Caco-2 (cell line): Measurements from ENCODE around the gene SCAANT1. TPM values are rescaled to one million over a fixed set of nuclear protein-coding genes. Genes with fewer than 3 reads are reported as not detected.
A peak's percentile ranks its signal among the peaks of the same experiment; 100 is the strongest.

Experiments
- BruUV-seq: library from RNA; stranded (reverse); fragments of 400-500 nt; replicated peaks from 2 replicates; lab custom pipeline; 2021; lab: Mats Ljungman, UMichigan
- CTCF ChIA-PET: fragments of 300-600 bp; sonication (Branson Sonifier 250); formaldehyde crosslinking; loops from one replicate; lab custom pipeline; 2022; ENCODE audit warnings: antibody characterized with exemption; lab: Charles Lee
- POLR2A ChIA-PET: fragments of 300-600 bp; sonication (Branson Sonifier 250); formaldehyde crosslinking; loops from one replicate; lab custom pipeline; 2022; ENCODE audit warnings: antibody characterized with exemption; lab: Charles Lee
- DNase-seq, 2 experiments: peaks; one replicate each; pipeline versions ENCODE4 v3.0.0 to v3.0.0-alpha.2; 2020 to 2022
- H3K27me3 ChIP-seq: replicated peaks from 2 replicates; pipeline ENCODE4 v1.6.0; 2011; ENCODE audit warnings: low read length; ENCODE audit not compliant: control insufficient read depth, insufficient read depth
- H3K36me3 ChIP-seq: 2 replicates; pipeline ENCODE4 v1.5.1; 2011; ENCODE audit warnings: low read length; ENCODE audit not compliant: control insufficient read depth, insufficient read depth
- H3K4me1 ChIP-seq: fragments of 250-450 bp; sonication (Bioruptor Pico); 2 replicates; pipeline ENCODE4 v1.5.1; 2020; ENCODE audit warnings: mild to moderate bottlenecking
- H3K4me3 ChIP-seq: 2 replicates; pipeline ENCODE4 v1.5.1; 2011; ENCODE audit warnings: low read depth, mild to moderate bottlenecking, control low read depth, low read length
- H3K9me3 ChIP-seq: fragments of 250-450 bp; sonication (Bioruptor Pico); 2 replicates; pipeline ENCODE4 v1.5.1; 2020; ENCODE audit warnings: mild to moderate bottlenecking, moderate library complexity
- H3K27ac Mint-ChIP-seq: one replicate; pipeline ENCODE4 v1.8.0; 2022; ENCODE audit warnings: mixed read lengths; ENCODE audit not compliant: unreplicated experiment
- H3K27me3 Mint-ChIP-seq: one replicate; pipeline ENCODE4 v1.8.0; 2022; ENCODE audit warnings: mixed read lengths; ENCODE audit not compliant: insufficient read depth, unreplicated experiment
- H3K36me3 Mint-ChIP-seq: one replicate; pipeline ENCODE4 v1.8.0; 2022; ENCODE audit warnings: mild to moderate bottlenecking, mixed read lengths; ENCODE audit not compliant: insufficient read depth, unreplicated experiment
- H3K4me1 Mint-ChIP-seq: one replicate; pipeline ENCODE4 v1.8.0; 2022; ENCODE audit warnings: low read depth, mixed read lengths; ENCODE audit not compliant: unreplicated experiment
- H3K4me3 Mint-ChIP-seq: one replicate; pipeline ENCODE4 v1.8.0; 2022; ENCODE audit warnings: mild to moderate bottlenecking, moderate library complexity, mixed read lengths; ENCODE audit not compliant: unreplicated experiment
- H3K9me3 Mint-ChIP-seq: one replicate; pipeline ENCODE4 v1.8.0; 2022; ENCODE audit warnings: mixed read lengths; ENCODE audit not compliant: unreplicated experiment
- CTCF ChIP-seq, 2 experiments: fragments of 200-600 bp in 1 of 2; IDR thresholded peaks; 1 replicate in 1 of 2; 2 replicates in 1 of 2; pipeline versions ENCODE4 v1.5.1 to v1.8.0; 2011 to 2022; ENCODE audit warnings: antibody characterized with exemption in 1 of 2, control low read depth in 1 of 2, inconsistent platforms in 1 of 2, low read depth in 1 of 2, low read length in 1 of 2, mild to moderate bottlenecking in 1 of 2, moderate library complexity in 1 of 2; ENCODE audit not compliant: insufficient read depth in 1 of 2, severe bottlenecking in 1 of 2, unreplicated experiment in 1 of 2
- intact Hi-C: fragments of 100-400 bp; cut with micrococcal nuclease; formaldehyde crosslinking; loops from one replicate; pipeline ENCODE4 v1.10.0; 2022; ENCODE audit not compliant: unreplicated experiment
- total RNA-seq: library from RNA; stranded (reverse); gene quantifications from 2 replicates; pipeline ENCODE4 v1.2.3, GENCODE V29; 2022

The SCAANT1 gene
- total RNA-seq, 1 experiment from 2014 or later = not detected

GRCh38 chr3:63960048-63960711, 48.0 kb upstream of the SCAANT1 start:
- ChIA-PET CTCF (interaction anchor here (0.7 to 1.2 kb wide), 5 partner anchors 22 to 529 kb away, joined by 3 to 7 read pairs (median 3); partner anchors contain the start of gene SCAANT1), POLR2A (no interaction called here)
- Histone ChIP-seq H3K9me3 (no peaks in the 10 kb centered on the region), H3K4me1 (peaks cover 10% of the 10 kb centered on the region; the same call in 1 of the 2 replicates), H3K4me3 (peak overlapping the region; percentile 22), H3K27me3 (no peaks in the 10 kb centered on the region), H3K36me3 (0 out of 2 replicates have a peak, but pooled peaks cover 1% of the 10 kb centered on the region)
- no peaks in the 10 kb centered on the region for H3K27me3 Mint-ChIP-seq
- no peak for TF ChIP-seq CTCF (IDR thresholded peaks at IDR 0.05; ENCODE audit: insufficient read depth in 1 of 2, low read depth in 1 of 2, low read length in 1 of 2, severe bottlenecking in 1 of 2, unreplicated experiment in 1 of 2)
- TSS peak; percentile 28 for BruUV-seq
- peak overlapping the region; percentile 75 for H3K27ac Mint-ChIP-seq
- peaks cover 14% of the 10 kb centered on the region for H3K4me1 Mint-ChIP-seq
- DNase-seq = peak; percentile 53 to 54
- intact Hi-C loops = no loop called here
- H3K4me3 Mint-ChIP-seq = peak overlapping the region; percentile 75
- H3K9me3 Mint-ChIP-seq = no peaks in the 10 kb centered on the region
- peaks cover 19% of the 10 kb centered on the region for H3K36me3 Mint-ChIP-seq

- TF ChIP-seq CTCF (IDR thresholded peaks at IDR 0.05; ENCODE audit: insufficient read depth in 1 of 2, low read depth in 1 of 2, low read length in 1 of 2, severe bottlenecking in 1 of 2, unreplicated experiment in 1 of 2) = no peak
- peaks cover 10% of the 10 kb centered on the region; the same call in 1 of the 2 replicates for H3K4me1 ChIP-seq
- ChIA-PET POLR2A (no interaction called here), CTCF (no interaction called here)
- Mint-ChIP-seq H3K27me3 (no peaks in the 10 kb centered on the region), H3K36me3 (peaks cover 18% of the 10 kb centered on the region), H3K4me3 (no peak overlapping the region), H3K9me3 (no peaks in the 10 kb centered on the region), H3K4me1 (peaks cover 19% of the 10 kb centered on the region), H3K27ac (no peak overlapping the region)
- 0 out of 2 replicates have a peak, but pooled peaks cover 1% of the 10 kb centered on the region for H3K36me3 ChIP-seq
- H3K4me3 ChIP-seq = no peak overlapping the region
- no TSS peak for BruUV-seq
- intact Hi-C loops = no loop called here
- no peaks in the 10 kb centered on the region for H3K27me3 ChIP-seq
- H3K9me3 ChIP-seq = no peaks in the 10 kb centered on the region
- DNase-seq = no peak
These were observed 47.0 kb upstream of the SCAANT1 start for GRCh38 chr3:63959146-63959545.

GRCh38 chr3:63955830-63956545, 43.8 kb upstream of the SCAANT1 start:
- Mint-ChIP-seq H3K9me3 (no peaks in the 10 kb centered on the region), H3K36me3 (peaks cover 26% of the 10 kb centered on the region), H3K27ac (no peak overlapping the region), H3K4me1 (peaks cover 19% of the 10 kb centered on the region), H3K27me3 (no peaks in the 10 kb centered on the region), H3K4me3 (no peak overlapping the region)
- no peak for DNase-seq
- Histone ChIP-seq H3K27me3 (no peaks in the 10 kb centered on the region), H3K9me3 (no peaks in the 10 kb centered on the region), H3K4me1 (peaks cover 10% of the 10 kb centered on the region; the same call in 1 of the 2 replicates), H3K4me3 (no peak overlapping the region), H3K36me3 (0 out of 2 replicates have a peak, but pooled peaks cover 1% of the 10 kb centered on the region)
- POLR2A ChIA-PET = no interaction called here
- BruUV-seq = no TSS peak
- TF ChIP-seq CTCF (IDR thresholded peaks at IDR 0.05; ENCODE audit: insufficient read depth in 1 of 2, low read depth in 1 of 2, low read length in 1 of 2, severe bottlenecking in 1 of 2, unreplicated experiment in 1 of 2) = no peak
- CTCF ChIA-PET = interaction anchor here (0.7 kb wide), 1 partner anchor 339 kb away, joined by 4 read pairs; no protein-coding TSS in a partner anchor
- intact Hi-C loops = loop anchor here (1.0 kb wide), 1 partner anchor 11 kb away; no protein-coding TSS in a partner anchor
